HG02852 (cell line): ENCODE measurements around the gene PMAIP1.
"Not testable (repeated sequence)": the region's sequence is repeated elsewhere in the genome, so short reads cannot be mapped to it uniquely, and the experiment has no call there.

Experiments
- ATAC-seq: cut with Tn5 transposase; IDR thresholded peaks from one replicate; pipeline ENCODE4 v1.9.1; 2021; ENCODE audit warnings: mild to moderate bottlenecking, moderate library complexity; ENCODE audit not compliant: unreplicated experiment

PMAIP1 gene

DNA sequence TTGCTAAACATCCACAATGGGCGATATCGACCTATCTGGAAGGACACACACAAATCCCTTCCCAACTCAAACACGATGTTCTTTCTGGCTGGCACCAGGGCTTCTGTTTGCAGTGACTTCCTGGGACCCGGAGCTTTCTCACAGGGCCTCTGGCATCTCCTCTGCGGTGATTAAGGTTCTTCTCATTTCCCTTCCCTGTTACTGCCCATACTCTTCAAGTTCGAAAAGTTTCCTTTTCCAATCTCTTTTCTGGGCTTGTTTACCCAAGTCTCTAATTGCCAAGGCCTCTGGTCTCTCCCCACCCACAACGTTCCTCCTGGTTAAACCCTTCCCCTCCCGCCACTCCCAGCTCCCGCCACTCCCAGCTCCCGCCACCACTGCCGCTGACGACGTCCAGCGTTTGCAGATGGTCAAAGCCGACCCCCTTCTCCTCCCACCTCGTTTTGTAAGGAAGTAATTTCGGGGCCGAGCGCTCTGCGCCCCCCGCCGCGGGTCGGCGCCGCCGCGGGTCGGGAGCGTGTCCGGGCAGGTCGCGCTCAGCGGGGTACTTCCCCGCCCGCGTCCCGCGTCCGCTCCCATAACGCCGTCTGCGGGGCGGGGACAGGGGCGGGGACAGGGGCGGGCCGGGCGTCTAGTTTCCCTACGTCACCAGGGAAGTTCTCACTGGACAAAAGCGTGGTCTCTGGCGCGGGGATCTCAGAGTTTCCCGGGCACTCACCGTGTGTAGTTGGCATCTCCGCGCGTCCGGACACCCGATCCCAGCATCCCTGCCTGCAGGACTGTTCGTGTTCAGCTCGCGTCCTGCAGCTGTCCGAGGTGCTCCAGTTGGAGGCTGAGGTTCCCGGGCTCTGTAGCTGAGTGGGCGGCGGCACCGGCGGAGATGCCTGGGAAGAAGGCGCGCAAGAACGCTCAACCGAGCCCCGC, at the start of gene PMAIP1:
Gene PMAIP1, plus strand, starts transcription at position 699 of the 924 bp plus-strand sequence. Its CDS starts 182 bp downstream, at position 881.
- peak; percentile 63 for ATAC-seq

DNA sequence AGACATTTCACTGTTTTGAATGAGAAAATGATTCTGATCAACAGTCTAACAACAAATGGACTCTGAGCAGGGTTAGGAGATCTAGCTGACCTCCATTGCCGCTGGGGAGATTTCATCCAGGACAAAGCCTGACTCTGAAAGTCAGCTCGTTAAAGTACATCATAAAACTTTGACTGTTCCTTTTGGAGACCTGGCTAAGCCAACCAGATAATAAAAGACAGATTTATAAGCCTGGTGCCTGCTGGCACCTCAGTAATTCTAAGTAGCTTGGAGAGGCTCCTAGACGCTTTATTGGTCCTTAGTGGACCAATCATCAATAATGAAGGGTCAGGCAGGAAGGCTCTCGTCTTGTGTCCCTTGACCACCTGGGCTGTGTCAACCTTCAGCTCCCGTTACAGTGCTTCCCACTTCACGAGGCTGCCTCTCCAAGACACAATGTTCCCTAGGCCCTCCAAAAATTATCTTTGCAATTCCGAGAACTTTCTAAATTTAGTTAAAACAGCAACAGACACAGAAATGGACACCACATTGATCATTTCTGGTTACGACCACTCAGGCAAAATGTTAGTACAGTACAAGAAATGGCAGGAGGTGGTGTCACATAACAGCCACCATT, 47.9 kb upstream of the PMAIP1 start:
- no peak for ATAC-seq

DNA sequence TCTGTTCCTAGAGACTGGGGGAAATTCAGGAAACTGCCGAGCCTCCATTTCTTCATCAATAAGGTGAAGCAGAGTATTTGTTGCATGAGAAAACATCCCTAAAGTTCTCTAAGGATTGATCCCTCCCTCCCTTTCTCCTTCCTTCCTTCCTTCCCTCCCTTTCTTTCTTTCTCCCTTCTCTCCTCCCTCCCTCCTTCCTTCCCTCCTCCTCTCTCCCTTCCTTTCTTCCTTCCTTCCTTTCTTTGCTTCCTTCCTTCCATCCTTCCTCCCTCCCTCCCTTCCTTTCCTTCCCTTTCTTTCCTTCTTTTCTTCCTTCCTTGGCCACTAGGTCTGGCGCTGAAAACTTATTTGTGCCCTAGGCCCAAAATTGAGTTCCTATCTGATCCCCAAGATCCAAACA, 47.2 kb upstream of the PMAIP1 start:
- no peak for ATAC-seq

DNA sequence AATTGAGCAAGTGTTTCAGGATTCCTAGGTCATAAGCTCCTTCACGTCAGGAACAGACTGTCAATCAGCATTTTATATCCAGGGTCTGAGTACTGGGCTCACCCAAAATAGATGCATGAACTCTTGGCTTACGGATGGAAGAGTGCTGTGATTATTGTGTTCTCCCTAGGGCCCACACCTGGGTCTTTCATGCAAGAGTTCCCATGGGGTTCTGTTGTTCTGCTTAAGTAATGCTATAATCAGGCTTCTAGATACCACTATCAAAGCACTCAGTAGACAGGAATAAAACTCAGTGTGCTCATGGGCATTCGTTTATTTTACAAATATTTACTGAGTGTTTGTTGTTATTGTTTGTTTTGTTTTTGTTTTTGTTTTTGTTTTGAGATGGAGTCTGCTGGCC, 46.4 kb upstream of the PMAIP1 start:
- ATAC-seq, result no peak

DNA sequence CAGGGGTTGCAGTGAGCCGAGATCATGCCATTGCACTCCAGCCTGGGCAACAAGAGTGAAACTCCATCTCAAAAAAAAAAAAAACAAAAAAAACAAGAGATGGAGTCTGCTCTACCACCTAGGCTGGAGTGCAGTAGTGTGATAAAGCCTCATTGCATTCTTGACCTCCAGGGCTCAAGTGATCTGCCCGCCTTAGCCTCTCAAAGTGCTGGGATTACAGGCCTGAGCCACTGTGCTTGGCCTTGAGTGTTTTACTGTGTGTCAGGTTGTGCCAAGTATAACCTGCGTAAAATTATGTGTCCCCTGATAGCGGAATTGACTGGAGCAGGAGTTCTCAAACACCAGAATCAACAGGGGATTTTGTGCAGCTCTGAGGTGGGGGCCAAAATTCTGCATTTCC, 45.8 kb upstream of the PMAIP1 start:
- ATAC-seq, result not testable (repeated sequence)

DNA sequence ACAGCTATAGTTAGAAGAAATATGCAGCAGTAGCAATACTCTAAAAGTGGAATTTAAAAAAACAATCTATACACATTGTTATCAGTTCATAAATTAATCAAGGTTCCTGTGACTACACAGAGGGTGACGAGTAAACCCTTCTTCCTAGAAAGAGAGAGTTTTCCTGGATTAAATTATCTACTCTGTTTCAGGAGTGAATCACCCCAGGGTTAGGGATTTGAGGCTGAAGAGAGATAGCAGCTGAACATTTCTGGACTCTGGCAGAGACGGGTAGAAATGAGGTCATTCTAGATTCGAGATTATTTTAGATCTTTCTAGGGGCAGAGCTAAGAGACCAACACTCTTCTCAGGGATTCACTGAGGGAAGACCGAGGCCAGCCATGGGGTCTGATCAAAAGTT, 38.8 kb upstream of the PMAIP1 start:
- ATAC-seq, result no peak

DNA sequence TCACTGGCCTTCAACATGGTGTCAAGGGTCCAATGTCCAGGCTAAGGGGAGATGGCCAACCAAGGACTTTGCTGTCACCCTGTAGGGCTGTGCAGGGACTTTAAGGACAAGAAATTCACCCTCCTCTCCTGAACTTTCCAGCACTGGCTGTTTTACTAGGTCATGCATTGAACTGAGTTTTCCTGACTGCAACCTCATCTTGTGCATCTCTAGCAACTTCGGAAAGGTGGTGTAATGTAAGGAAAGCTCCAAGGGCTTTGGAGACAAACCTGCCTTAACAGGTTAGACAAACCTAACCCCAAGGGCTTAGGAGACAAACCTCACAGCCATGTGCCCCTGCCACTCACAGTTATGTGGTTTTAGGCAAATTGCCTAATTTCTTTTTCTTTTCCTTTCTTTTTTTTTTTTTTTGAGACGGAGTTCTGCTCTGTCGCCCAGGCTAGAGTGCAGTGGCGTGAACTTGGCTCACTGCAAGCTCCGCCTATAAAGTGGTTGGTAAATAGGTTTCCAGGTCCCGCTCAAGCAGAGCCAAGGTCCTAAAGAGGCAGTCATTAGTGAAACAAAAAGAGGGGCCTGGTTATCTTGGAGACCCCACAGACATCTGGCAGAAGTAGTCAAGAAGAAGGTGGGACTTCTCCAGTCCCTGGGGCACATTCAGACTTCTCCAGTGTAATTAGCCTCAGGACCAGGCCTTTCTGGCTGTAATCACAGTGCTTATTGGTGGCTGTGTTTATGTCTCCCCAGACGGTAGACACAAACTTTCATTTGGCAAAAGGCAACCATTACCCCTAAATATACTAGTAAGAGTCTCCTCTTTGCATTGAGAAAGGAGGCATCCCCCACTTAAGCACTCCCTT, 37.6 kb upstream of the PMAIP1 start:
- ATAC-seq, result peak; percentile 85

DNA sequence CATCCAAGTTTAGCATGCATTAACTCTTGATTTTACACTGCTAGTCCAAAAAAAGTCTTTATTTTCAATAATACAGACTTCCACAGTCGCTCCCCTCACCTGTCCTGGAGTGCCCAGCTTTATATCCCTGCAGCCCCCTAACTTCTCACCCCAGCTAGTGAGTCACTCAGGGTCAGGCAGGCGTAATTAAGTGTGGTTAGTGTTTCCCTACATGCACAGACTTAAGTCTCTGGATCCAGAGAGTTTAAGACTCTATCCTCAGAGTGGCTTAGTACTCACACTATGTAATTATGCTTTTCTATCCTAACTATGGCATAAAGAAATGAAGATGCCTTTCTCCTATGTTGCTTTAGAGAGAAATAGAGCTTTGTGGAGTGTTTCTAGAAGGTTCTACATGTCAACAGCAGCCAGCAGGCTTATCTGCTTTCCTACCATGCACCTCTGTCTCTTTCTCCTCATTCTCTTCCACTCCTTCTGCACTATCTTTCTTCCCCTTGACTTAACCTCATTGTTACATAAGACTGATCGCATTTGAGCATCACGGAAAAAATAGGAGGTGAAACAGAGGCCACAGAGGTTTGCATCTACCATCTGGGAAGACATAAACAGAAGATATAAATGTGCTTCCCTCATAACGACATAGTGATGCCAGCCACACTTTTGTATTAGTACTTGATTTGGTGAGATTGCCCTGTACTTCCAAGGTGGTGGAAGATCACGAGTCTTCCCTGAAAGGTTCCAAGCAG, 34.4 kb upstream of the PMAIP1 start:
- no peak for ATAC-seq

DNA sequence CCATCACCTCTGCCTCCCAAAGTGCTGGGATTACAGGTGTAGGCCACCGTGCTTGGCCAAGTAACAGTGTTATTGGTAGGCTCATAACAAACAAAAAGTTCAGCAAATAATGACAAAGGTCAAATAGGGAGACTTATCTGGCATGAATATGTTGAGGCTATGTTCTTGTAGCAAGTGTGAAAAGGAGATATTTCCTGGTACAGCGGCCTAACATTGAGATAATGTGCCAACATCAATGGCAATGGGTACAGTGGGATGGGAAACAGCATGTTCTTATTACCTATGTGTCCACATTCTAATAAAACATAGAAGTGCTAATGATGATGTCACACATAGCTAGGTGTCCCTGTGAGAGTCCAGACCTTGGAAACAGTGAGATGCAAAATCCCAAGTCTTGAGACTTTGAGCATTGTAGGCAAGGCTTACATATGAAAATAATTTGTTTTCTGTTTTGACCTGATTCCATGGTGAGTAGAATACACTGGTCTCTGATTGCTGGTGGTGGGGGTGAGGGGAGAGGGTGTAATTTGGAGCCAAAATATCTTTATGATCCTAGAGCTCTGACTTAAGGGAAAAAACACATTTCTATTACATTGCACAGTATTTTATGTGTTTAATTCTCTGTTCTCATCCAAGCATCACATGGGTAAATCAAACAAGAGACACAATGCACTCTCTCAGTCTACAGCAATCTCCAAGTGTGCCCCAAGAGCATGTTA, 33.1 kb upstream of the PMAIP1 start:
- ATAC-seq, result no peak

DNA sequence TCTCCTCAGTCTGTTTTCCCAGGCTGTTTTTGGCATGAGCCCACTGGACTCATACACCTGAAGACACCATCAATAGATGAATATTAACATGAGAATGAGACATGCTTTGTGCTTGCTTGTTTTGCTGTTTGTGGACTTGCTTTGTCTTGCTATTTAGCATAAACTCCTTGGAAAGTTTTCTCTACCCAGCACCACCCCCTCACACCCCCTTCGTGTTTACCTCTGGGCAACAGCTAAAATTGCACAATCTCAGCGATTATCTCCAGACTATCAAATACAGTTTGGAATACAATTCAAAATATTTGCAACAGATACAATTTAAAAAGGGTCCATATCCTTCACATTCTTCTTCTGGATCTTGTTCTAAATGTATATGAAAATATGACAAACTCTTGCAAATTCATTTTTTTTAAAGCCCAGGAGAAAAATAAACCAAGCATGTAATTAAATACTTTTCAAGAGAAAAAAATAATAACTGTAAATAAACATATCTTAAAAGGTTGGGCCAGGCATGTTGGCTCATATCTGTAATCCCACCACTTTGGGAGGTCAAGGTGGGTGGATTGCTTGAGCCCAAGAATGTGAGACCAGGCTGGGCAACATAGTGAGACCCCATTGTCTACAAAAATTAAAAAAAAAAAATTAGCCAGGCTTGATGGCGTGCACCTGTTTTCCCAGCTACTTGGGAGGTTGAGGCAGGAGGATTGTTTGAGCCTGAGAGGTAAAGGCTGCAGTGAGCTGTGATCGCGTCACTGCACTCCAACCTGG, 32.3 kb upstream of the PMAIP1 start:
- ATAC-seq, result no peak

DNA sequence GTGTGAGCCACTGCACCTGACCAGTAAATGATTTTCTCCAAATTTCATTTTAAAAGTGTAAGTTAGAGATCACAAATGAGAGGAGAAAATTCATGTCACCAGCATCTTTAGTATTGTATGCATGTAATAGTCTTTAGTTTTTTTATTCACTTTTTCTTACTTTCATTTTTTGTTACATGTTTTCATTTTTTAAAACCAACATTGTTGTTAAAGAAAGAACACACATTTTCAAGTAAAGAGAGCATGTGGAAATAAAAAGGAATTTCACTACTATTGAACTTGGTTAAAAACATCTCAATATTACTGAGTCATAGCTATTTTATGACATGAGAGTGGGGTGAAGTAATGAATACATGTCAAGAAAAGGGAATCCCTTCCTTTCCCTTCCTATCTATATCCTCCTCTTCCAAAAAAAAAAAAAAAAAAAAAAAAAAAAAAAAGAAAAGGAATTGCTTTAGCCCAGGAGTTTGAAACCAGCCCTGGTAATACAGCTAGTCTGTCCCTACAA, 29.1 kb upstream of the PMAIP1 start:
- ATAC-seq, result no peak

DNA sequence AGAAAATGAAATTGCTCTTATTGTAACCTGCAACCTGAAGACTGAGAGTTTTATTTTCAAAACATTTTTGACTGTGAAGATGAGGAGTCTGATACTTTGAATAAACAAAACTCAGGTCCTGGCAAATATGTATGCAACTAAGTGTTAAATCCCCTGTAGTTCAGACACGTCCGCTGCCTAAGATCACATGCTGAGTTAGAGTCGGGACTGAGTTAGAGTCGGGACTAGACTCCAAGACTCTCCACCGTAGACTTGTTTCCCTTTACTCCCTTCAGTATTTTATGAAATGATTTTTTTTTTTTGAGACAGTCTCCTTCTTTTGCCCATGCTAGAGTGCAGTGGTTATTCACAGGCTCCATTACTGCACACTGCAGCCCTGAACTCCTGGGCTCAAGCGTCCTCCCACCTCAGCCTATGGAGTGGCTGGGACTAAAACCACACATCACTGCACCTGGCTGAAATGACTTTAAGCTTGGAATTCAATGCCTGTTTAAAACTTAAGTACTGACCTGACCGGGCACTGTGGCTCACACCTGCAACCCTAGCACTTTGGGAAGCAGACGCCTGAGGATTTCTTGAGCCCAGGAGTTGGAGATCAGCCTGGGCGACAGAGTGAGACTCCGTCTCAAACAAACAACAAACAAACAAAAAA, 28.0 kb upstream of the PMAIP1 start:
- ATAC-seq, result no peak

DNA sequence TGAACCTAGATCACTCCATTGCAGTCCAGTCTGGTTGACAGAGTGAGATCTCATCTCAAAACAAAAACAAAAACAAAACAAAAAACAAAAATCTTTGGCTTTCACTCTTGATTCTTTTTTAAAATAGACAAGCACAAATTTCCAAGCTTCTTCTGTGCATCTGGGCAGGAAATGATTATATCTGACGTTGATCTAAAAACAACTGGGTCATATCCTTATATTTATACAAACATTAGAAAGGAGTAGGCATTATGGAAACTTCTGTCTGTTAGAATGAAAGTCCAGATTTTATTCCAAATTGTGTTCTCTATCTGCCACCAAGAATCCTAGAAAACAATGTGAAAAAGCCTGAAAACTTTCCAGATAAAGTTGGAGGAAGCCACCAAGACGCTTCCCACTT, 26.2 kb upstream of the PMAIP1 start:
- no peak for ATAC-seq

DNA sequence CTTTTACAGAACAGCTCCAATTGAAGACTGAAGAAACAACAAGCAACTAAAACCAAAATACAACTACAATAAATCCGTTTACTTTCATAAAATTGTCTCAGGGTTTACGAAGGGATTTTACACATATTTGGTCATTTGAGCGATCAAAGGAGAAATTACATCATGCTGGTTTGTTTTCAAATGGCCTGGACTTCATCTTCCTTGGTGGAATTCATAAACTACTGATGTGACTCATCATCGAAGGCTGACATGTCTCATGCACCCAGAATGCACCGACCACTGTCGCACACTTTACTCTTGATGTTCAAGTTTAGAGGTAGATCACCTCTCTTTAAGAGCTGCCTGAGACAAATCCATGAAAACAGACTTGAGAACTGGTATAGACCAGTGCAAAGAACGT, 25.6 kb upstream of the PMAIP1 start:
- no peak for ATAC-seq

DNA sequence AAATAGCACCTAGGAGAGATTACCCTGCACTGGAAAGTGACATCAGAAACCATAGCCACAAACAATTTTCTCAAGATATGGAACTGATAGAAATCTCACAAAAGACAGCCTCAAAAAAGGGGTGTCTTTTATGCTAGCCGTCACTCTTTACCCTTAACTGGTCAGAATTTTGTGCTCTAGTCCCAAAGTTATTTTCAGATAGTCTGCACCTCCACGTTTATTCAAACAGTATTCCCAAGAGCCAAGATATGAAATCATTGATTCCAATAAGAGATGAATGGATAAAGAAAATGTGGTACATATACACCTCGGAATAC, 23.5 kb upstream of the PMAIP1 start:
- peak; percentile 67 for ATAC-seq

DNA sequence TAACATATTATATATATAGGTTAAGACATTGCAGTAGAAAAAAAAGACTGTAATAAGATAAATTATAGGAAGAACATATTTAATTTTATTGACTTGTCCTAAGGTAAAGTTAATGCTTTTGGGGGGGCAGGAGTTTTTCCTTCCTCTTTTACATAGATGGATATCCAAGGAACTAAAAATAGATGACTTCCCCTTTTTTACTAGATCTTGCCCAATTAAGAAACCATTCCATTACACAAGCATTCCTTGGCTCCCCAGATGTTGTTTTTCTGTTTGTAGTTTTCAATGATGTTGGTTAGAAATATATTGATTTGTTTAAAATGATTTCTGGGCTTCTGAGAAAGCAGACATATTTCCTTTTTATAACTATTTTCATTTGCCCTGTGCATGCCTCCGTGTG, 22.4 kb upstream of the PMAIP1 start:
- ATAC-seq, result no peak

DNA sequence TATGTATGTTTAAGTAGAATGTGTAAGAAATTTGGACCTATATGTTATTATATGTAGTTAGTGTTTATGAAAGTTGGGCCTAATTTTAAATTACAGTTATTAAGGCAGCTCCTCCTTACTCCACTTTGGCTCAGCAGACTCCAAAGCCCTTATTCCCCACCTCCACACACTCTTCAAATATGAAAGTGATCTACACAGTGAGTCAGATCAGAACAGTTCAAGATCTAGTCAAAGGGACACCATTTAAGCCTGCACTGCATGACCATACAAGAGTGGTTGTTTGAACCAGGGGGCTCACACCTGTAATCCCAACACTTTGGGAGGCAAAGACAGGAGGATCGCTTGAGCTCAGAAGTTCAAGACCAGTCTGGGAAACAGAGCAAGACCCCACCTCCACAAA, 21.2 kb upstream of the PMAIP1 start:
- peak; percentile 61 for ATAC-seq

DNA sequence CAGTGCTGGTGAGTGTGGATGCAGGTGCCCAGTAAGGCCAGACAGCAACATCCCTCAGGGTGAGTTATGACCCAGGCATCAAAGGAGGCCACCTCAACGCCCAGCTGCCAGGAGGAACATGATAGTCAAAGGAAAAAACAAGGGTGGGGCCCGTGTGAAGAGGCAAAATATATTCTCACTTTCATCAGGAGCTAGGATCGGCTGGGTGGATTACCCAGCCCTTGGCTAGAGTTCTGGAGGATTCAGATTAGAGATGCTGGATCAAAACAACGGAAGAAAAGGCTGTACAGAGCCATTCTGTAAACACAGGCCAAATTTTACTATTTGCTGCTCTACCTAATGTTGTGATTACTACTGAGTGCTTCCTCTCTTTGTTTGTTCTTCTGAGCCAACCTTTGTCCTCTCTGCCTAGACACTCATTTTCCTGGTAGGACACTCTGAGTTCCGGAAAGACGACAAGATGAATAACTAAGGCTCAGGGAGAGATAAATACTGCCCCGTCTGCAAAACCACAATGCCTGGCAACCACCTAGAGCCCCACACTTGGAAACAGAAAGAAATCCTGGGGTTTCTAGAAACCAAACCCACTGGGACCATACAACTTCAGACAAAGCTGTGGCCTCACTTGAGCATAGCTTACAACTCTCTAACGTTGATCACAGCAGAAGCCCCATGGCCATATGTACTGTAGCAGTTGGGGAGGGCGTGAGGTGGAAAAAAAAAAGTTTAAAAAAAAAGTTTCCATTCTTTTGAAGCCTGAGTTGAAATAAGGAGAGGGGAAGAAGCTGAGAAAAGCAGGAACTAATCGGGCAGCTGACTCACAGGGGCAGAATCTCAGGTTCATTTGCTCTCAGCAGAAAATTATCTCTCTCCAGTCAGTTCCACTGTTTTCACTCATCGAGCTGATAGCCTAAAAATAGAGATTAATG, 17.8 kb upstream of the PMAIP1 start:
- no peak for ATAC-seq
